Osteocyte (in vitro differentiated cells): ENCODE measurements around the gene OR4D5. TPM values are rescaled to one million over a fixed set of nuclear protein-coding genes. Genes with fewer than 3 reads are reported as not detected.

Experiments
- DNase-seq: peaks from one replicate; pipeline ENCODE4 v3.0.0; 2021; ENCODE audit warnings: mixed read lengths; ENCODE audit not compliant: unreplicated experiment; ENCODE audit errors: extremely low spot score
- H3K27ac Mint-ChIP-seq: one replicate; pipeline ENCODE4 v1.8.0; 2021; ENCODE audit warnings: mild to moderate bottlenecking, mixed read lengths; ENCODE audit not compliant: unreplicated experiment
- H3K27me3 Mint-ChIP-seq: one replicate; pipeline ENCODE4 v1.8.0; 2021; ENCODE audit warnings: mixed read lengths; ENCODE audit not compliant: unreplicated experiment
- H3K36me3 Mint-ChIP-seq: one replicate; pipeline ENCODE4 v1.8.0; 2021; ENCODE audit warnings: mixed read lengths; ENCODE audit not compliant: unreplicated experiment
- H3K4me1 Mint-ChIP-seq: one replicate; pipeline ENCODE4 v1.8.0; 2021; ENCODE audit warnings: mixed read lengths; ENCODE audit not compliant: unreplicated experiment
- H3K4me3 Mint-ChIP-seq: one replicate; pipeline ENCODE4 v1.8.0; 2021; ENCODE audit warnings: mild to moderate bottlenecking, moderate library complexity, mixed read lengths; ENCODE audit not compliant: unreplicated experiment
- H3K9me3 Mint-ChIP-seq: one replicate; pipeline ENCODE4 v1.8.0; 2021; ENCODE audit warnings: mixed read lengths; ENCODE audit not compliant: unreplicated experiment
- CTCF ChIP-seq: fragments of 200-600 bp; sonication (generic); IDR thresholded peaks from 2 replicates; pipeline ENCODE4 v1.5.0; 2021; ENCODE audit warnings: antibody characterized with exemption, mild to moderate bottlenecking, moderate library complexity
- long read RNA-seq: library from polyadenylated mRNA; unstranded; transcript quantifications from one replicate; pipeline ENCODE4 v2.0.0, GENCODE V29; 2021
- total RNA-seq: library from RNA; stranded (reverse); gene quantifications from 2 replicates; pipeline ENCODE4 v1.2.1, GENCODE V29; 2021

The OR4D5 gene
- total RNA-seq, result not detected in 2 replicates
- long read RNA-seq, result 0 reads

GRCh38 chr11:123939317-123939716 is at the start of gene OR4D5:
Gene OR4D5, plus strand, starts transcription at chr11:123939617. Its CDS starts 0 bp downstream, at chr11:123939617.
- no peaks in the 10 kb centered on the region for H3K27me3 Mint-ChIP-seq
- TF ChIP-seq CTCF, result no peak
- no peaks in the 10 kb centered on the region for H3K4me1 Mint-ChIP-seq
- no peak within 1 kb of the TSS for H3K27ac Mint-ChIP-seq
- peaks cover 6% of the 10 kb centered on the region for H3K9me3 Mint-ChIP-seq
- no peak within 1 kb of the TSS for H3K4me3 Mint-ChIP-seq
- no peaks in the 10 kb centered on the region for H3K36me3 Mint-ChIP-seq
- no peak for DNase-seq

- DNase-seq, result no peak
- H3K9me3 Mint-ChIP-seq, result no peaks in the 10 kb centered on the region
- H3K4me1 Mint-ChIP-seq, result no peaks in the 10 kb centered on the region
- no peak overlapping the region for H3K4me3 Mint-ChIP-seq
- H3K27me3 Mint-ChIP-seq, result no peaks in the 10 kb centered on the region
- no peak overlapping the region for H3K27ac Mint-ChIP-seq
- no peaks in the 10 kb centered on the region for H3K36me3 Mint-ChIP-seq
- TF ChIP-seq CTCF, result no peak
Measured at GRCh38 chr11:123892031-123892430, 47.4 kb upstream of the OR4D5 start.

- TF ChIP-seq CTCF, result no peak
- Mint-ChIP-seq H3K27me3 (peaks cover 2% of the 10 kb centered on the region), H3K4me3 (no peak overlapping the region), H3K9me3 (no peaks in the 10 kb centered on the region), H3K27ac (no peak overlapping the region), H3K4me1 (no peaks in the 10 kb centered on the region), H3K36me3 (no peaks in the 10 kb centered on the region)
- DNase-seq, result no peak
Measured at GRCh38 chr11:123899792-123900191, 39.6 kb upstream of the OR4D5 start.

- Mint-ChIP-seq H3K27ac (no peak within 1 kb of the TSS), H3K27me3 (peaks cover 2% of the 10 kb centered on the region), H3K36me3 (no peaks in the 10 kb centered on the region), H3K4me1 (no peaks in the 10 kb centered on the region), H3K4me3 (no peak within 1 kb of the TSS), H3K9me3 (no peaks in the 10 kb centered on the region)
- no peak for TF ChIP-seq CTCF
- no peak for DNase-seq
Measured at GRCh38 chr11:123901867-123902266, 37.5 kb upstream of the OR4D5 start, which contains the start of gene OR8D4. Gene OR8D4, plus strand, starts transcription at chr11:123902167. Its CDS starts 4,265 bp downstream, at chr11:123906432.

- no peaks in the 10 kb centered on the region for H3K4me1 Mint-ChIP-seq
- no peak overlapping the region for H3K27ac Mint-ChIP-seq
- H3K27me3 Mint-ChIP-seq, result peaks cover 2% of the 10 kb centered on the region
- no peak for DNase-seq
- H3K9me3 Mint-ChIP-seq, result no peaks in the 10 kb centered on the region
- TF ChIP-seq CTCF, result no peak
- no peak overlapping the region for H3K4me3 Mint-ChIP-seq
- H3K36me3 Mint-ChIP-seq, result no peaks in the 10 kb centered on the region
Measured at GRCh38 chr11:123903932-123904331, 35.5 kb upstream of the OR4D5 start.
